GM06990 (cell line): ENCODE data around the gene SPATA9.
A peak's percentile ranks its signal among the peaks of the same experiment; 100 is the strongest.

Source experiments
- DNase-seq: peaks from one replicate; pipeline ENCODE4 v3.0.0-alpha.2; 2011; ENCODE audit not compliant: insufficient read length; ENCODE audit errors: extremely low read depth
- H3K27me3 ChIP-seq: replicated peaks from 2 replicates; pipeline ENCODE4 v1.6.0; 2011; ENCODE audit warnings: low read length; ENCODE audit not compliant: control insufficient read depth, insufficient read depth
- H3K36me3 ChIP-seq: 2 replicates; pipeline ENCODE4 v1.5.1; 2011; ENCODE audit warnings: low read length; ENCODE audit not compliant: control insufficient read depth, insufficient read depth
- H3K4me3 ChIP-seq: replicated peaks from 2 replicates; pipeline ENCODE4 v1.5.1; 2011; ENCODE audit warnings: low read depth, mild to moderate bottlenecking, control low read depth, low read length
- CTCF ChIP-seq: IDR thresholded peaks from 2 replicates; pipeline ENCODE4 v1.5.1; 2011; ENCODE audit warnings: low read length, control low read depth, mild to moderate bottlenecking, inconsistent platforms; ENCODE audit not compliant: insufficient read depth, poor library complexity, severe bottlenecking

SPATA9 gene

GRCh38 chr5:95729115-95730010 is 46.6 kb upstream of the SPATA9 start:
- H3K27me3 ChIP-seq, result no peaks in the 10 kb centered on the region
- no peaks in the 10 kb centered on the region for H3K36me3 ChIP-seq
- no peak for TF ChIP-seq CTCF
- H3K4me3 ChIP-seq, result no peak overlapping the region
- no peak for DNase-seq

- Histone ChIP-seq H3K36me3 (no peaks in the 10 kb centered on the region), H3K27me3 (no peaks in the 10 kb centered on the region), H3K4me3 (no peak overlapping the region)
- DNase-seq, result no peak
- TF ChIP-seq CTCF, result no peak
Measured at GRCh38 chr5:95728494-95729114, 45.8 kb upstream of the SPATA9 start.

DNA sequence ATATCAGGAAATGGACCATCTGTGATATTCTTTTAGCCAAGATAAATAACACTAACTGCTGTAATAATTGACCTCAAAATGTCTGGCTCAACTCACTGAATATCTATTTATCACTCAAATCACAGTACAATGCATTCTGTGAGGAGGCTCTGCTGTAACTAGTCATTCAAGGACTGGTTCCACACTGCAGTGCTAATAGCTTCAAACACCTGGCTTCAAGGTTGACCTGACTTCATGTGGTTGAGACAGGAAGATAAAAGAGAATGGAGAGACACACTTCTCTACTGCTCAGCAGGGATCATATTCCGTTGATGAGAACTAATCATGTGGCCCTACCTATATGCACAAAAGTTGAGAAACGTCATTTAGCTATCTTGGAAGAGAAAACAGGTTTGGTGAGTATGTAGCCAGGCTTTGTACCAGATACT is 45.0 kb upstream of the SPATA9 start:
- Histone ChIP-seq H3K36me3 (no peaks in the 10 kb centered on the region), H3K27me3 (no peaks in the 10 kb centered on the region), H3K4me3 (no peak overlapping the region)
- peak; percentile 37 for DNase-seq
- TF ChIP-seq CTCF, result no peak

GRCh38 chr5:95726811-95727763 is 44.3 kb upstream of the SPATA9 start:
- no peak for DNase-seq
- Histone ChIP-seq H3K36me3 (no peaks in the 10 kb centered on the region), H3K27me3 (no peaks in the 10 kb centered on the region), H3K4me3 (peak overlapping the region; percentile 23; the same call in 1 of the 2 replicates)
- no peak for TF ChIP-seq CTCF

- DNase-seq, result no peak
- H3K36me3 ChIP-seq, result no peaks in the 10 kb centered on the region
- TF ChIP-seq CTCF, result no peak
- H3K4me3 ChIP-seq, result peak overlapping the region; percentile 23; the same call in 1 of the 2 replicates
- no peaks in the 10 kb centered on the region for H3K27me3 ChIP-seq
Measured at GRCh38 chr5:95725937-95726810, 43.4 kb upstream of the SPATA9 start.
